ENCODE data around the gene ETS1.

GRCh38 chr11:128597209-128597608 is 9.9 kb upstream of the ETS1 start:
- TF ChIP-seq, protein P1, sequence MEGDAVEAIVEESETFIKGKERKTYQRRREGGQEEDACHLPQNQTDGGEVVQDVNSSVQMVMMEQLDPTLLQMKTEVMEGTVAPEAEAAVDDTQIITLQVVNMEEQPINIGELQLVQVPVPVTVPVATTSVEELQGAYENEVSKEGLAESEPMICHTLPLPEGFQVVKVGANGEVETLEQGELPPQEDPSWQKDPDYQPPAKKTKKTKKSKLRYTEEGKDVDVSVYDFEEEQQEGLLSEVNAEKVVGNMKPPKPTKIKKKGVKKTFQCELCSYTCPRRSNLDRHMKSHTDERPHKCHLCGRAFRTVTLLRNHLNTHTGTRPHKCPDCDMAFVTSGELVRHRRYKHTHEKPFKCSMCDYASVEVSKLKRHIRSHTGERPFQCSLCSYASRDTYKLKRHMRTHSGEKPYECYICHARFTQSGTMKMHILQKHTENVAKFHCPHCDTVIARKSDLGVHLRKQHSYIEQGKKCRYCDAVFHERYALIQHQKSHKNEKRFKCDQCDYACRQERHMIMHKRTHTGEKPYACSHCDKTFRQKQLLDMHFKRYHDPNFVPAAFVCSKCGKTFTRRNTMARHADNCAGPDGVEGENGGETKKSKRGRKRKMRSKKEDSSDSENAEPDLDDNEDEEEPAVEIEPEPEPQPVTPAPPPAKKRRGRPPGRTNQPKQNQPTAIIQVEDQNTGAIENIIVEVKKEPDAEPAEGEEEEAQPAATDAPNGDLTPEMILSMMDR (IDR thresholded peaks at IDR 0.05; ENCODE audit: poor library complexity), result no peak
- no peak for TF ChIP-seq EZH2phosphoT487 (IDR thresholded peaks at IDR 0.05; ENCODE audit: low read depth, severe bottlenecking, unreplicated experiment)
